ENCODE results near the gene HOXD1.

HOXD1 gene

GRCh38 chr2:176167398-176167797, 21.1 kb upstream of the HOXD1 start:
- DNase-seq, result no peak

GRCh38 chr2:176169181-176169580, 19.3 kb upstream of the HOXD1 start:
- DNase-seq, result no peak

GRCh38 chr2:176169711-176170110, 18.8 kb upstream of the HOXD1 start:
- DNase-seq, result no peak

GRCh38 chr2:176170602-176171305, 17.7 kb upstream of the HOXD1 start:
- DNase-seq, result no peak

GRCh38 chr2:176171351-176172006, 17.0 kb upstream of the HOXD1 start:
- DNase-seq, result no peak

GRCh38 chr2:176172007-176172894, 16.2 kb upstream of the HOXD1 start:
- no peak for DNase-seq

GRCh38 chr2:176172895-176173566, 15.4 kb upstream of the HOXD1 start:
- no peak for DNase-seq

GRCh38 chr2:176173567-176174381, 14.7 kb upstream of the HOXD1 start:
- DNase-seq, result no peak

- DNase-seq, result no peak
Measured at GRCh38 chr2:176174382-176174823, 14.1 kb upstream of the HOXD1 start.

GRCh38 chr2:176174824-176175708, 13.4 kb upstream of the HOXD1 start:
- no peak for DNase-seq

GRCh38 chr2:176175709-176176607, 12.5 kb upstream of the HOXD1 start:
- no peak for DNase-seq

- no peak for DNase-seq
Measured at GRCh38 chr2:176177580-176178037, 10.9 kb upstream of the HOXD1 start.

- no peak for DNase-seq
Measured at GRCh38 chr2:176178038-176178756, 10.3 kb upstream of the HOXD1 start.

GRCh38 chr2:176178757-176179295, 9.6 kb upstream of the HOXD1 start:
- DNase-seq, result no peak

GRCh38 chr2:176181551-176181950, 6.9 kb upstream of the HOXD1 start:
- DNase-seq, result no peak

GRCh38 chr2:176182671-176183070, 5.8 kb upstream of the HOXD1 start:
- no peak for DNase-seq

- no peak for DNase-seq
Measured at GRCh38 chr2:176184749-176185148, 3.7 kb upstream of the HOXD1 start.

GRCh38 chr2:176186024-176186423, 2.4 kb upstream of the HOXD1 start:
- no peak for DNase-seq
